GM23338 (cell line): ENCODE data around the gene NT5DC2. TPM values are rescaled to one million over a fixed set of nuclear protein-coding genes. Genes with fewer than 3 reads are reported as not detected.

Source experiments
- ATAC-seq: fragments of 200-7000 bp; cut with Tn5 transposase; 3 replicates; pipeline ENCODE4 v1.9.1; 2020
- DNase-seq: peaks from one replicate; pipeline ENCODE4 v3.0.0-alpha.2; 2015; ENCODE audit warnings: low spot score
- H2AFZ ChIP-seq: fragments of 200-600 bp; sonication (generic); 2 replicates; pipeline ENCODE4 v1.8.0; 2016; ENCODE audit warnings: antibody characterized with exemption, mild to moderate bottlenecking, moderate library complexity
- H3F3A ChIP-seq: fragments of 200-600 bp; sonication (generic); replicated peaks from 2 replicates; pipeline ENCODE4 v1.8.0; 2017; ENCODE audit warnings: antibody characterized with exemption, mixed run types, low read depth
- H3K27ac ChIP-seq: fragments of 200-600 bp; sonication (generic); 2 replicates; pipeline ENCODE4 v1.6.1; 2016; ENCODE audit warnings: low read depth
- H3K27me3 ChIP-seq: fragments of 200-600 bp; sonication (generic); 2 replicates; pipeline ENCODE4 v1.8.0; 2016; ENCODE audit warnings: mild to moderate bottlenecking, mixed run types, moderate library complexity; ENCODE audit not compliant: insufficient read depth
- H3K36me3 ChIP-seq: fragments of 200-600 bp; sonication (generic); 2 replicates; pipeline ENCODE4 v1.8.0; 2016; ENCODE audit warnings: mild to moderate bottlenecking; ENCODE audit not compliant: insufficient read depth
- H3K4me1 ChIP-seq: fragments of 200-600 bp; sonication (generic); 2 replicates; pipeline ENCODE4 v1.8.0; 2016; ENCODE audit warnings: mild to moderate bottlenecking, moderate library complexity; ENCODE audit not compliant: insufficient read depth
- H3K4me2 ChIP-seq: fragments of 200-600 bp; sonication (generic); 2 replicates; pipeline ENCODE4 v1.7.1; 2017; ENCODE audit warnings: mixed run types
- H3K4me3 ChIP-seq: fragments of 200-600 bp; sonication (generic); 2 replicates; pipeline ENCODE4 v1.6.1; 2016; ENCODE audit warnings: mixed run types
- H3K79me2 ChIP-seq: fragments of 200-600 bp; sonication (generic); replicated peaks from 2 replicates; pipeline ENCODE4 v1.8.0; 2017; ENCODE audit warnings: mild to moderate bottlenecking; ENCODE audit not compliant: insufficient read depth
- H3K9me2 ChIP-seq: fragments of 200-600 bp; sonication (generic); 2 replicates; pipeline ENCODE4 v1.8.0; 2017; ENCODE audit not compliant: insufficient read depth
- H4K20me1 ChIP-seq: fragments of 200-600 bp; sonication (generic); replicated peaks from 2 replicates; pipeline ENCODE4 v1.8.0; 2017; ENCODE audit warnings: mild to moderate bottlenecking; ENCODE audit not compliant: insufficient read depth
- H3K27ac Mint-ChIP-seq: 2 replicates; pipeline ENCODE4 v1.8.0; 2020; ENCODE audit warnings: inconsistent platforms, mild to moderate bottlenecking, moderate library complexity, mixed read lengths
- H3K27me3 Mint-ChIP-seq: 3 replicates; pipeline ENCODE4 v1.8.0; 2022; ENCODE audit warnings: low read depth, mild to moderate bottlenecking, moderate library complexity, mixed read lengths, inconsistent platforms; ENCODE audit not compliant: insufficient read depth, poor library complexity
- H3K36me3 Mint-ChIP-seq: 3 replicates; pipeline ENCODE4 v1.8.0; 2021; ENCODE audit warnings: low read depth, mild to moderate bottlenecking, inconsistent platforms, moderate library complexity, mixed read lengths
- H3K4me1 Mint-ChIP-seq: 3 replicates; pipeline ENCODE4 v1.8.0; 2020; ENCODE audit warnings: mild to moderate bottlenecking, inconsistent platforms, mixed read lengths
- H3K4me3 Mint-ChIP-seq: 3 replicates; pipeline ENCODE4 v1.8.0; 2021; ENCODE audit warnings: moderate library complexity, mild to moderate bottlenecking, inconsistent platforms, mixed read lengths
- H3K9me3 Mint-ChIP-seq: 3 replicates; pipeline ENCODE4 v1.8.0; 2020; ENCODE audit warnings: moderate library complexity, mild to moderate bottlenecking, inconsistent platforms, mixed read lengths
- CREB1 ChIP-seq: fragments of 250-450 bp; sonication (Bioruptor Pico); IDR thresholded peaks from 2 replicates; pipeline ENCODE4 v1.5.0; 2020; ENCODE audit warnings: low read depth, mild to moderate bottlenecking, moderate library complexity
- CTCF ChIP-seq, 2 experiments: fragments of 200-600 bp in 1 of 2; sonication (generic) in 1 of 2; conservative IDR thresholded peaks; 2 replicates each; pipeline versions ENCODE4 v1.5.1 to v1.6.1; 2016 to 2017; ENCODE audit warnings: antibody characterized with exemption in 2 of 2, low read depth in 2 of 2, mild to moderate bottlenecking in 2 of 2, moderate library complexity in 1 of 2
- EZH2phosphoT487 ChIP-seq: fragments of 200-600 bp; sonication (generic); IDR thresholded peaks from one replicate; pipeline ENCODE4 v1.8.1; 2018; ENCODE audit warnings: antibody characterized with exemption; ENCODE audit not compliant: unreplicated experiment
- NANOG ChIP-seq: IDR thresholded peaks from 2 replicates; pipeline ENCODE4 v1.6.1; 2016; ENCODE audit warnings: antibody characterized with exemption, borderline replicate concordance
- POLR2AphosphoS5 ChIP-seq: IDR thresholded peaks from 2 replicates; pipeline ENCODE4 v1.6.1; 2016; ENCODE audit warnings: antibody characterized with exemption, low read depth
- REST ChIP-seq: IDR thresholded peaks from one replicate; pipeline ENCODE4 v1.6.1; 2018; ENCODE audit warnings: antibody characterized with exemption; ENCODE audit not compliant: unreplicated experiment
- ZNF462 ChIP-seq: fragments of 250-450 bp; sonication (Bioruptor Pico); IDR thresholded peaks from 2 replicates; pipeline ENCODE4 v1.5.0; 2020; ENCODE audit warnings: mild to moderate bottlenecking, moderate library complexity
- polyA plus RNA-seq: library from polyadenylated mRNA; unstranded; fragments of >200 nt; fragmentation: Nextera tagmentation; extraction: Ambion mirVana; gene quantifications from 2 replicates; pipeline ENCODE4 v1.2.1, GENCODE V29; 2016
- total RNA-seq: library from RNA; depleted of rRNA; stranded (reverse); fragments of >200 nt; shearing (Covaris generic); gene quantifications from 2 replicates; pipeline ENCODE4 v1.2.3, GENCODE V29; 2014

NT5DC2 gene
- total and polyA plus RNA-seq, 2 experiments from 2014 or later, result 269 to 324 TPM

GRCh38 chr3:52494445-52494844 lies 39.2 kb downstream of the NT5DC2 start:
- Histone ChIP-seq H3K36me3 (no peaks in the 10 kb centered on the region), H3K4me3 (no peak overlapping the region), H3K4me1 (no peaks in the 10 kb centered on the region), H3K27me3 (no peaks in the 10 kb centered on the region), H3K9me2 (no peaks in the 10 kb centered on the region), H3K27ac (no peak overlapping the region), H3F3A (no peaks in the 10 kb centered on the region), H3K79me2 (no peaks in the 10 kb centered on the region), H2AFZ (no peak overlapping the region), H4K20me1 (no peaks in the 10 kb centered on the region), H3K4me2 (no peak overlapping the region)
- peaks cover 12% of the 10 kb centered on the region for H3K27me3 Mint-ChIP-seq
- TF ChIP-seq EZH2phosphoT487, result no peak
- no peak for TF ChIP-seq ZNF462 (CRISPR knock-in tag)
- no peak for TF ChIP-seq CREB1
- no peak for TF ChIP-seq REST
- TF ChIP-seq CTCF (conservative IDR thresholded peaks at IDR 0.05; ENCODE audit: low read depth in 2 of 2), result peak; percentile 20 to 24; a peak in 2 of 4 replicates
- 0 out of 2 replicates have a peak, but pooled peaks have one; percentile 20 for TF ChIP-seq POLR2AphosphoS5
- no peak for TF ChIP-seq NANOG
- no peaks in the 10 kb centered on the region for H3K9me3 Mint-ChIP-seq
- H3K4me3 Mint-ChIP-seq, result no peak overlapping the region
- no peak overlapping the region for H3K27ac Mint-ChIP-seq
- peak; percentile 48 for DNase-seq
- peak; percentile 42 for ATAC-seq
- peaks cover 8% of the 10 kb centered on the region; the same call in 2 of the 3 replicates for H3K4me1 Mint-ChIP-seq
- peaks cover 24% of the 10 kb centered on the region for H3K36me3 Mint-ChIP-seq
